SU-DHL-6 (cell line): Measurements from ENCODE around the gene CAPN15.

Experiments
- H2AFZ ChIP-seq: fragments of 200-600 bp; sonication (generic); 2 replicates; pipeline ENCODE4 v1.6.1; 2014; ENCODE audit warnings: low read depth, mild to moderate bottlenecking, moderate library complexity, mixed read lengths, antibody characterized with exemption, low read length; ENCODE audit not compliant: severe bottlenecking
- H3F3A ChIP-seq: fragments of 200-600 bp; shearing (Covaris generic); 2 replicates; pipeline ENCODE4 v1.6.0; 2016; ENCODE audit warnings: antibody characterized with exemption, mild to moderate bottlenecking; ENCODE audit not compliant: insufficient read depth
- H3K27ac ChIP-seq: fragments of 200-600 bp; sonication (generic); 2 replicates; pipeline ENCODE4 v1.5.1; 2016; ENCODE audit warnings: low read depth, mild to moderate bottlenecking, low read length, moderate library complexity, mixed read lengths
- H3K27me3 ChIP-seq: fragments of 200-600 bp; sonication (generic), shearing (Covaris generic); 2 replicates; pipeline ENCODE4 v1.6.0; 2014; ENCODE audit warnings: mild to moderate bottlenecking, low read length
- H3K36me3 ChIP-seq: fragments of 200-600 bp; sonication (generic); 2 replicates; pipeline ENCODE4 v1.6.1; 2014; ENCODE audit warnings: mild to moderate bottlenecking, low read length, mixed read lengths
- H3K4me2 ChIP-seq: fragments of 300-600, 200-600 bp; shearing (Covaris generic), sonication (generic); 2 replicates; pipeline ENCODE4 v1.6.0; 2014; ENCODE audit warnings: low read length, low read depth, mild to moderate bottlenecking; ENCODE audit not compliant: poor library complexity, severe bottlenecking
- H3K4me3 ChIP-seq: fragments of 200-600 bp; sonication (generic); 2 replicates; pipeline ENCODE4 v1.5.1; 2014; ENCODE audit warnings: antibody characterized with exemption, low read length, mild to moderate bottlenecking, mixed read lengths; ENCODE audit not compliant: insufficient read depth, poor library complexity, severe bottlenecking
- H3K79me2 ChIP-seq: fragments of 200-600 bp; sonication (generic); 2 replicates; pipeline ENCODE4 v1.6.1; 2014; ENCODE audit warnings: mild to moderate bottlenecking, low read length, moderate library complexity; ENCODE audit not compliant: insufficient read depth
- H3K9ac ChIP-seq: fragments of 200-600 bp; sonication (generic); 2 replicates; pipeline ENCODE4 v1.7.0; 2014; ENCODE audit warnings: mild to moderate bottlenecking, low read length
- H3K9me2 ChIP-seq: fragments of 200-600 bp; sonication (generic); replicated peaks from 2 replicates; pipeline ENCODE4 v1.6.1; 2014; ENCODE audit warnings: low read length; ENCODE audit not compliant: insufficient read depth
- H3K9me3 ChIP-seq: fragments of 200-600 bp; sonication (generic); 2 replicates; pipeline ENCODE4 v1.6.1; 2014; ENCODE audit warnings: low read length, mixed read lengths; ENCODE audit not compliant: insufficient read depth
- H4K20me1 ChIP-seq: fragments of 200-600 bp; sonication (generic); 2 replicates; pipeline ENCODE4 v1.6.1; 2014; ENCODE audit warnings: low read depth, mild to moderate bottlenecking, antibody characterized with exemption, low read length, moderate library complexity, mixed read lengths
- EZH2phosphoT487 ChIP-seq: fragments of 200-600 bp; sonication (generic), shearing (Covaris generic); conservative IDR thresholded peaks from 2 replicates; pipeline ENCODE4 v1.6.1; 2018; ENCODE audit warnings: mild to moderate bottlenecking, antibody characterized with exemption, low read length, moderate library complexity, mixed read lengths
- TF ChIP-seq, protein P1 (sequence below): fragments of 200-600 bp; sonication (generic); IDR thresholded peaks from one replicate; pipeline ENCODE4 v1.5.1; 2017; ENCODE audit warnings: antibody characterized with exemption, mild to moderate bottlenecking, low read length, moderate library complexity; ENCODE audit not compliant: insufficient read depth, poor library complexity, severe bottlenecking

Gene CAPN15

DNA sequence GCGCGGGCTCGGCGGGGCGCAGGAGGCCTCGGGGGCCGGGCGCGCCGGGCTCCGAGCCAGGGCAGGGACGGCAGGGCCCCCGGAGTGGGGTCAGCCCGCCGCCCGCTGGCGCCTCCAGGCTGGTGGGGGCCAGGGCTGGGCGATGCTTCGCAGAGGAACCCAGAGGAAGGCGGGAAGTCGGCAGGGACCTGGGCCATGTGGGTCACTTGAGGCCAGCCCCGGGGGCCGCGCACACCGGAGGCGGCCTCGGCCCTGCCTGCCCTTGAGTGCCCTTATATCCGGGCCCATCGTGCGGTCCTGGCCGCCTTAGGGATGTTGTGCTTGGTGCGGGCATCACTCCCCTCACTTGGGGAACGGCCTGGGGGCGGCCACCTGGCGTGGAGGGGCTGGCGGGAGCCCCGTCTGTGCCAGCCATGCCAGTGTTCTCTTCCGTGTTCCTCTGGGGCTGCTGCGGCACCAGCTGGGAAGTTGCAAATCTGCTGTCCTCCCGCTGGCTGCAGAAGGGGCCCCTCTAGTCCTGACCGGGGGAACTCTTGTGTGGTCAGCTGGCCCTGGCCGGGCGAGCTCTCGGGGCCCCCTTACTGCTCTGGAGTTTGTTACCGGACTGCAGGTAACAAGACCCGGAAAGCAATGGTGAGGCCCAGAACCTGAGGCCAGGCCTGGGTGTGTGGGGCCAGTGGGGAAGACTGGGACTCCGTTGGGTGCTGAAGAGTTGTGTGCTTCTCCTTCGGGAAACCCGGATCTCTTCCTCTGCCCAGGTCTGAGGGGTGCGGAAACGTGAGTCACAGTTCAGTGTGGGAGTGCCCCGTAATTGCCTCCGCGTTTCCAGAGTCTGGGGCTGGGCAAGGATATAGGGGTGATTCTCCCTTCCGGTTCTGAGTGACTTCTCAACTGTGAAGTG lies 849 bp downstream of the CAPN15 start:
- H3K9me3 ChIP-seq = no peaks in the 10 kb centered on the region
- H3K27ac ChIP-seq = peak overlapping the region; percentile 42
- no peaks in the 10 kb centered on the region for H3K9me2 ChIP-seq
- no peaks in the 10 kb centered on the region; the same call in 1 of the 2 replicates for H4K20me1 ChIP-seq
- no peaks in the 10 kb centered on the region for H3K27me3 ChIP-seq
- H3K79me2 ChIP-seq = peaks cover 53% of the 10 kb centered on the region
- TF ChIP-seq, protein P1, sequence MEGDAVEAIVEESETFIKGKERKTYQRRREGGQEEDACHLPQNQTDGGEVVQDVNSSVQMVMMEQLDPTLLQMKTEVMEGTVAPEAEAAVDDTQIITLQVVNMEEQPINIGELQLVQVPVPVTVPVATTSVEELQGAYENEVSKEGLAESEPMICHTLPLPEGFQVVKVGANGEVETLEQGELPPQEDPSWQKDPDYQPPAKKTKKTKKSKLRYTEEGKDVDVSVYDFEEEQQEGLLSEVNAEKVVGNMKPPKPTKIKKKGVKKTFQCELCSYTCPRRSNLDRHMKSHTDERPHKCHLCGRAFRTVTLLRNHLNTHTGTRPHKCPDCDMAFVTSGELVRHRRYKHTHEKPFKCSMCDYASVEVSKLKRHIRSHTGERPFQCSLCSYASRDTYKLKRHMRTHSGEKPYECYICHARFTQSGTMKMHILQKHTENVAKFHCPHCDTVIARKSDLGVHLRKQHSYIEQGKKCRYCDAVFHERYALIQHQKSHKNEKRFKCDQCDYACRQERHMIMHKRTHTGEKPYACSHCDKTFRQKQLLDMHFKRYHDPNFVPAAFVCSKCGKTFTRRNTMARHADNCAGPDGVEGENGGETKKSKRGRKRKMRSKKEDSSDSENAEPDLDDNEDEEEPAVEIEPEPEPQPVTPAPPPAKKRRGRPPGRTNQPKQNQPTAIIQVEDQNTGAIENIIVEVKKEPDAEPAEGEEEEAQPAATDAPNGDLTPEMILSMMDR = no peak
- no peak for TF ChIP-seq EZH2phosphoT487
- peak overlapping the region; percentile 60 for H3K4me2 ChIP-seq
- H3K36me3 ChIP-seq = no peaks in the 10 kb centered on the region
- H3K4me3 ChIP-seq = peak overlapping the region; percentile 64
- 0 out of 2 replicates have a peak, but pooled peaks cover 9% of the 10 kb centered on the region for H3F3A ChIP-seq
- H3K9ac ChIP-seq = peak overlapping the region; percentile 76
- no peak overlapping the region for H2AFZ ChIP-seq

DNA sequence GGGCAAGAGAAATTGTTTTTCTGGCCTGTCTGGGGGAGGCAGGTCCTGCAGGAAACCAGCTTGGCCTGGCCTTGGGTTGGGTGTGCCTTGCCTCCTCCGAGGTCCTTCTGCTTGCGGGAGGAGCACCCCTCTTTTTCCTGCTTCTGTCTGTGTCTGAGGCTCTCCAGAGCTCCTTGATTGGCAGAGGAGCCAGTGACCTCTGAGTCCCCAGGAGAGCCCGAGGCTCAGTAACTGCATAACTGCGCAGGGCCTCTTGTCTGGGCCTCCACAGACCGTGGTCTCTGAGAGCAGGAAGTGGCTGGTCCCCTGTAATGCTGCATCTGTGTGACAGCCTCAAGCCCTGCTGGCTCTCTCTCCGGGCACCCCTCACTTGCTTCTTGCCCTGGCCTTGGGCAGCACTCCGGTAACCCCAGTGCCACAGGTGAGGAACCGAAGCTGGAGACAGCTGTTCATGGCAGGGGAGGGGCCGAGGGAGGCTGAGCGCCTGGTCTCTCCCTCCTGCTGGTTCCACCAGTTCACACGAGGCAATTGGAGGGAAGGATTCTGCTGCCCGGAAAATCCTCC lies 1.6 kb downstream of the CAPN15 start:
- Histone ChIP-seq H3K9me2 (no peaks in the 10 kb centered on the region), H3K27ac (peak overlapping the region; percentile 42), H3K36me3 (no peaks in the 10 kb centered on the region), H3K27me3 (no peaks in the 10 kb centered on the region), H3K4me3 (peak overlapping the region; percentile 64), H3K79me2 (peaks cover 60% of the 10 kb centered on the region), H3K9me3 (no peaks in the 10 kb centered on the region), H3F3A (0 out of 2 replicates have a peak, but pooled peaks cover 9% of the 10 kb centered on the region), H3K4me2 (peak overlapping the region; percentile 60), H2AFZ (no peak overlapping the region), H3K9ac (peak overlapping the region; percentile 76), H4K20me1 (no peaks in the 10 kb centered on the region; the same call in 1 of the 2 replicates)
- TF ChIP-seq EZH2phosphoT487 = no peak
- TF ChIP-seq, protein P1 = no peak

DNA sequence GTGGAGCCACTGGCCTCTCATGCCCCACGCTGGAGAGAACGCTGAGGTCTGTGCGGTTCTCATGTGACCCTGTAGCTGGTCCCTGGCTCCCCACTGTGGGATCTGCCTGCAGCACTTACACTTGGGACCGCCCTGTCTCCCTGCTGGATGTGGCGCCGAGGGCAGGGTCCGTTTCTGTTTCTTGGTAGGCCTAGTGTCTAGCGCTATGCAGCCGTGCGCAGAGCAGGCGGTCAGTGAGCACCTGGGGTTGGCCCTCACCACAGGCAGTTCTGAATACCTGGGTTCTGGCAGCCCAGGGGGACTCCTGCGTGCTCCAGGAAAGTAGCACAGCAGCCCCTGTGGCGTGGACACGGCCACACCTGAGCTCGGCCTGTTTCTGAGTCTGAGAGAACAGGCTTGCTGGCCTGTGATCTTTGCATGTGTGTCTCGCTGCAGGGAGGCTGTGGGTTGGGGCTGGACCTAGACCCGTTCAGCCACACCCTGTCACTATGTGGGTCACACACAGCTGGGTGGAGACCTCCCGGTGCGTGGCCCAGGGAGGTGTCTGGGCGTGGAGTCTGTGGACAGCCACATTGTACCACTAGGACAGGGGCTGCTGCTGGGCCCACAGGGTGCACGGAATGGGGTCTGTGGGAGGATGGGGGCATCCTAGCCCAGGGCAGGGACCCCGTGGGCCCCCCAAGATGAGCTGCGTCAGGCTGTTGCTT lies 2.8 kb downstream of the CAPN15 start:
- TF ChIP-seq, protein P1 = no peak
- no peak for TF ChIP-seq EZH2phosphoT487
- peaks cover 72% of the 10 kb centered on the region for H3K79me2 ChIP-seq
- no peak overlapping the region for H3K27ac ChIP-seq
- no peaks in the 10 kb centered on the region for H3K9me3 ChIP-seq
- H2AFZ ChIP-seq = no peak overlapping the region
- H3K4me3 ChIP-seq = no peak overlapping the region
- no peaks in the 10 kb centered on the region for H3K27me3 ChIP-seq
- no peaks in the 10 kb centered on the region; the same call in 1 of the 2 replicates for H4K20me1 ChIP-seq
- H3K4me2 ChIP-seq = no peak overlapping the region
- no peaks in the 10 kb centered on the region for H3K36me3 ChIP-seq
- H3K9ac ChIP-seq = no peak overlapping the region
- H3K9me2 ChIP-seq = no peaks in the 10 kb centered on the region
- H3F3A ChIP-seq = 0 out of 2 replicates have a peak, but pooled peaks cover 9% of the 10 kb centered on the region
